ENCODE results near the gene KATNB1.

Gene KATNB1

DNA sequence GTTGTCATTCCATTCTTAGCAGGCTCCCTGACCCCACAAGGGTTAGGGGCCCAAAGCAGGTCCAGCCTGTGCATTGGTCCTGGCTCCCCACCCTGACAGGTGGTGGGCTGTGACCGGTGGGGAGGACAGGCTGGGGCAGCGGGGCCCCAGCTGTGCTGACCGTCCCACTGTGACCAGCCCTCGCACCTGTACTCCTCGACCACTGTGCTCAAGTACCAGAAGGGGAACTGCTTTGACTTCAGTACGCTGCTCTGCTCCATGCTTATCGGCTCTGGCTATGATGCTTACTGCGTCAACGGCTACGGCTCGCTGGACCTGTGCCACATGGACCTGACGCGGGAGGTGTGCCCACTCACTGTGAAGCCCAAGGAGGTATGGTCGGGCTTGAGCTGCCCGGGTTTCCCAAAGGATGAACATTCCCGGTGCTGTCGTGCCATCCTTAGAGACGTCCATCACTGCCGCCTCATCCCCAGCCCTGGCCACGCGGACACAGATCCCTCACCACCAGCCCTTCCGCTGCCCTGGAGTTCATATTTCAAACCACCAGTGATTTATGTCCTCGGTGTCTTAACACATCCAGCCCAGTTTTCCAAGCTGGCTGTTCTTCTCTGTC, 33.7 kb upstream of the KATNB1 start:
- Histone ChIP-seq H3K4me3 (ENCODE audit: low read length in 2 of 2) (no peak overlapping the region), H3K4me1 (ENCODE audit: control insufficient read depth in 2 of 2, insufficient read depth in 2 of 2, low read length in 2 of 2) (no peaks in the 10 kb centered on the region), H3K27me3 (ENCODE audit: control insufficient read depth in 2 of 2, insufficient read depth in 2 of 2, low read length in 2 of 2) (no peaks in the 10 kb centered on the region), H3K27ac (ENCODE audit: low read depth in 2 of 2, low read length in 2 of 2) (no peak overlapping the region), H3K9ac (ENCODE audit: low read depth in 1 of 2, low read length in 2 of 2) (no peak overlapping the region), H3K9me3 (ENCODE audit: control insufficient read depth in 2 of 2, low read length in 2 of 2) (no peaks in the 10 kb centered on the region), H3K36me3 (ENCODE audit: control insufficient read depth in 2 of 2, insufficient read depth in 2 of 2, low read length in 2 of 2) (no peaks in the 10 kb centered on the region)

DNA sequence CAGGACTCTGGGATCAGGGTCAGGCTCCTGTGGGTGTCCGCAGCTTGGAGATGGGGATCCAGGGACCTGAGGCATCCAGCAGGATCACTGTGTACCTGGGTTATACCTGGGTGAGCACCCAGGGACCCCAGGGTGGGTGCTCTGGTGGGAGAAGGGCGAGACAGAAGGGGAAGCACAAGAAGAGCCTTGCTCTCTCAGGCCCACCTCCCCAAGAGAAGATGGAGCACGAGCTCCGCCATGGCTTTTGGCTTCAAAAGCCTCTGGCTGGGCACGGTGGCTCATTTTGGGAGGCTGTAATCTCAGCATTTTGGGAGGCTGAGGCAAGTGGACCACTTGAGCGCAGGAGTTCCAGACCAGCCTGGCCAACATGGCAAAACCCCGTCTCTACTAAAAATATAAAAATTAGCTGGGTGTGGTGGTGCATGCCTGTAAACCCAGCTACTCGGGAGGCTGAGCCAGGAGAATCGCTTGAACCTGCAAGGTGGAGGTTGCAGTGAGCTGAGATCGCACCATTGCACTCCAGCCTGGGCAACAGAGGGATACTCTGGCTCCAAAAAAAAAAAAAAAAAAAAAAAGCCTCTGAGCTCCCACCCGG, 32.1 kb upstream of the KATNB1 start:
- Histone ChIP-seq H3K27ac (ENCODE audit: low read depth in 2 of 2, low read length in 2 of 2) (no peak overlapping the region), H3K27me3 (ENCODE audit: control insufficient read depth in 2 of 2, insufficient read depth in 2 of 2, low read length in 2 of 2) (no peaks in the 10 kb centered on the region), H3K4me1 (ENCODE audit: control insufficient read depth in 2 of 2, insufficient read depth in 2 of 2, low read length in 2 of 2) (no peaks in the 10 kb centered on the region), H3K9me3 (ENCODE audit: control insufficient read depth in 2 of 2, low read length in 2 of 2) (no peaks in the 10 kb centered on the region), H3K9ac (ENCODE audit: low read depth in 1 of 2, low read length in 2 of 2) (no peak overlapping the region), H3K36me3 (ENCODE audit: control insufficient read depth in 2 of 2, insufficient read depth in 2 of 2, low read length in 2 of 2) (no peaks in the 10 kb centered on the region), H3K4me3 (ENCODE audit: low read length in 2 of 2) (no peak overlapping the region)

DNA sequence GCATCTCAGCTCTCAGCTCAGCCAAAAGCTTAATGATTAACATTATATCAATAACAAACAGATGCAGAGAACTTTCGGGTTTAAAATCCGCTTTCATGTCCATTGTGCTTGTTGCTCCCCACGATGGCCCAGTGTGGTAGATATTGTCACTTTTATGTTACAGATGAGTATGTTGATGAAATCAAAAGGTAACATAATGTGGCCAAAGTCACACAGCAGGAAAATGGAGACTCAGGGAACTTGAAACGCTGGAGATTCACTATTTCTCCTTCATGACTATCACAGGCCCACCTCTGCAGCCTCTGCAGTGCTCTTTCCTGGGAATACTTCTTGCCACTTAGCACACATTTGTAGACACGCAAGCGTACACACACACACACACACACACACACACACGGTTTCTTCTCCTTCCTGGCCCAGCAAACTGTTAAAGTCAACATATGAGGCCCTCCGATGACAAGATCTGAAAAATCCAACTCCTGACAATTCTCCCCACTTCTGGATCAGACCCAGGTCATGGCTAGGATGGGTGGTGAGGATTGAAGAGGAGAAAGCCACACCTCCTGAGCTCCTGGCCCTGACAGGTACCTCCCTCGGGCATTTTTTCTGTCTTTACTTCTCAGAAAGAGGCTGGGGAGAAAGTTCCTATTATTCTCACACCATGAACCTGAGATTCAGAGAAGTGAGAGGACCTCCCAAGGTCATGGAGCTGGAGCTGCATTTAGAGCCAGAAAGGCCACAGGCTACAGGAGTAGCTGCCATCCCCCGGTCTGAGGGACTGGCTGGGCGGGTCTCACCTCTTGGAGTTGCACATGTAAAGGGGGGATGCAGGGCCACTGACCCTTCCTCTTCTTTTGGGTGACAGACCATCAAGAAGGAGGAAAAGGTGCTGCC, 31.3 kb upstream of the KATNB1 start:
- H3K27ac ChIP-seq (ENCODE audit: low read depth in 2 of 2, low read length in 2 of 2) = no peak overlapping the region
- no peaks in the 10 kb centered on the region for H3K9me3 ChIP-seq (ENCODE audit: control insufficient read depth in 2 of 2, low read length in 2 of 2)
- H3K36me3 ChIP-seq (ENCODE audit: control insufficient read depth in 2 of 2, insufficient read depth in 2 of 2, low read length in 2 of 2) = no peaks in the 10 kb centered on the region
- no peak overlapping the region for H3K9ac ChIP-seq (ENCODE audit: low read depth in 1 of 2, low read length in 2 of 2)
- H3K4me1 ChIP-seq (ENCODE audit: control insufficient read depth in 2 of 2, insufficient read depth in 2 of 2, low read length in 2 of 2) = no peaks in the 10 kb centered on the region
- no peaks in the 10 kb centered on the region for H3K27me3 ChIP-seq (ENCODE audit: control insufficient read depth in 2 of 2, insufficient read depth in 2 of 2, low read length in 2 of 2)
- H3K4me3 ChIP-seq (ENCODE audit: low read length in 2 of 2) = no peak overlapping the region

DNA sequence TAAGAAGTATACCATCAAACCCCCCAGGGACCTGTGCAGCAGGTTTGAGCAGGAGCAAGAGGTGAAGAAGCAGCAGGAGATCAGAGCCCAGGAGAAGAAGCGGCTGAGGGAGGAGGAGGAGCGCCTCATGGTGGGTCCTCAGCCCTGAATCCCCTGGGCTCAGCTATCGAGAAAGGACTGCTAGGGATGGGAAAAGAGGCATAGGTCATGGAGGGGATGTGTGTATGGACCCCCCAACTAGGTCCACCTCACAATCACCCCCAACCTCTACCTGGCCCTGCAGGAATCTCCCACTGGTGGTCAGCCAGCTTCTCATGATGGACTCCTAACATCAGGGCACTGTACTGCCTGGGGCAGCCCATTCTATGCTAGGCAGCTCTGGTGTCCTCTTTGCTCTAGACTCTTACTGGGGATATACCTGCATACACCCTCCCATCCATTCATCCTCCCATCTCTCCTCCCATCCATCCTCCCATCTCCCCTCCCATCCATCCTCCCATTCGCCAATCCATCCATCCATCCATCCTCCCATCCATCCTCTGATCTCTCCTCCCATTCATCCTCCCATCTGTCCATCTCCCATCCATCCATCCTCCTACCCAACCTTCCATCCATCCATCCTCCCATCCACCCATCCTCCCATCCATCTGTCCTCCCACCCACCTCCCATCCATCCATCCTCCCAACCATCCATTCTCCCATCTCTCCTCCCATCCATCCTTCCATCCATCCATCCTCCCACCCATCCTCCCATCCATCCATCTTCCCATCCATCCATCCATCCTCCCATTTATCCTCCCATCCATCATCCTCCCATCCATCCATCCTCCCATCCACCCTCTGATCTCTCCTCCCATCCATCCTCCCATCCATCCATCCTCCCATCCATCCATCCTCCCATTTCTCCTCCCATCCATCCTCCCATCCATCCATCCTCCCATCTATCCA, 30.4 kb upstream of the KATNB1 start:
- H3K4me1 ChIP-seq (ENCODE audit: control insufficient read depth in 2 of 2, insufficient read depth in 2 of 2, low read length in 2 of 2) = no peaks in the 10 kb centered on the region
- no peaks in the 10 kb centered on the region for H3K36me3 ChIP-seq (ENCODE audit: control insufficient read depth in 2 of 2, insufficient read depth in 2 of 2, low read length in 2 of 2)
- no peak overlapping the region for H3K9ac ChIP-seq (ENCODE audit: low read depth in 1 of 2, low read length in 2 of 2)
- H3K27ac ChIP-seq (ENCODE audit: low read depth in 2 of 2, low read length in 2 of 2) = no peak overlapping the region
- H3K27me3 ChIP-seq (ENCODE audit: control insufficient read depth in 2 of 2, insufficient read depth in 2 of 2, low read length in 2 of 2) = no peaks in the 10 kb centered on the region
- H3K9me3 ChIP-seq (ENCODE audit: control insufficient read depth in 2 of 2, low read length in 2 of 2) = no peaks in the 10 kb centered on the region
- no peak overlapping the region for H3K4me3 ChIP-seq (ENCODE audit: low read length in 2 of 2)

DNA sequence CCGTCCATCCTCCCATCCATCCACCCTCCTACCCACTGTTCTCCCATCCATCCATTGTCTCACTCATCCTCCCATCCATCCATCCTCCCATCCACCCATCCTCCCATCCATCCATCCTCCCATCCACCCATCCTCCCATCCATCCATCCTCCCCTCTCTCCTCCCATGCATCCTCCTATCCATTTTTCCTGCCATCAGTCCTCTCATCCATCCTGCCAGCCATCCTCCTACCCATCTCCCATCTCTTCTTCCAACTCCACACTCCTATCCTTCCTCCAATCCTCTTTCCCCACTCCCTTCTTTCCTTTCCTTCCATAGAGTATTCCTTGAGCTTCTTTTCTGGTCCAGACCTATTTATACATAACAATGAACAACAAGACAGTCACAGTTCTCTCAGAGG, 28.9 kb upstream of the KATNB1 start:
- no peaks in the 10 kb centered on the region for H3K36me3 ChIP-seq (ENCODE audit: control insufficient read depth in 2 of 2, insufficient read depth in 2 of 2, low read length in 2 of 2)
- no peak overlapping the region for H3K9ac ChIP-seq (ENCODE audit: low read depth in 1 of 2, low read length in 2 of 2)
- H3K27ac ChIP-seq (ENCODE audit: low read depth in 2 of 2, low read length in 2 of 2) = no peak overlapping the region
- H3K4me1 ChIP-seq (ENCODE audit: control insufficient read depth in 2 of 2, insufficient read depth in 2 of 2, low read length in 2 of 2) = no peaks in the 10 kb centered on the region
- H3K9me3 ChIP-seq (ENCODE audit: control insufficient read depth in 2 of 2, low read length in 2 of 2) = no peaks in the 10 kb centered on the region
- no peaks in the 10 kb centered on the region for H3K27me3 ChIP-seq (ENCODE audit: control insufficient read depth in 2 of 2, insufficient read depth in 2 of 2, low read length in 2 of 2)
- H3K4me3 ChIP-seq (ENCODE audit: low read length in 2 of 2) = no peak overlapping the region

DNA sequence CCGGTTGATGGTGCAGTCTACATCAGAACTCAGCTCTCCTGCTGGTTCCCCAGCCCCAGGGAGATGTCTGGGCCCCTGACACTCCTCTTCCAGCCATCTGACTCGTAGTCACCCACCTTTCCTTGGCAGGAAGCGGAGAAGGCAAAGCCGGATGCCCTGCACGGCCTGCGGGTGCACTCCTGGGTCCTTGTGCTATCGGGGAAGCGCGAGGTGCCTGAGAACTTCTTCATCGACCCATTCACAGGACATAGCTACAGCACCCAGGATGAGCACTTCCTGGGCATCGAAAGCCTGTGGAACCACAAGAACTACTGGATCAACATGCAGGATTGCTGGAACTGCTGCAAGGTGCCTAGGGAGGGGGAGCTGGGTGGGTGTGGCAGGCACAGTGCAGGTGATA, 28.2 kb upstream of the KATNB1 start:
- H3K9me3 ChIP-seq (ENCODE audit: control insufficient read depth in 2 of 2, low read length in 2 of 2) = no peaks in the 10 kb centered on the region
- no peak overlapping the region for H3K27ac ChIP-seq (ENCODE audit: low read depth in 2 of 2, low read length in 2 of 2)
- no peaks in the 10 kb centered on the region for H3K36me3 ChIP-seq (ENCODE audit: control insufficient read depth in 2 of 2, insufficient read depth in 2 of 2, low read length in 2 of 2)
- H3K4me1 ChIP-seq (ENCODE audit: control insufficient read depth in 2 of 2, insufficient read depth in 2 of 2, low read length in 2 of 2) = no peaks in the 10 kb centered on the region
- H3K9ac ChIP-seq (ENCODE audit: low read depth in 1 of 2, low read length in 2 of 2) = no peak overlapping the region
- no peak overlapping the region for H3K4me3 ChIP-seq (ENCODE audit: low read length in 2 of 2)
- H3K27me3 ChIP-seq (ENCODE audit: control insufficient read depth in 2 of 2, insufficient read depth in 2 of 2, low read length in 2 of 2) = no peaks in the 10 kb centered on the region

DNA sequence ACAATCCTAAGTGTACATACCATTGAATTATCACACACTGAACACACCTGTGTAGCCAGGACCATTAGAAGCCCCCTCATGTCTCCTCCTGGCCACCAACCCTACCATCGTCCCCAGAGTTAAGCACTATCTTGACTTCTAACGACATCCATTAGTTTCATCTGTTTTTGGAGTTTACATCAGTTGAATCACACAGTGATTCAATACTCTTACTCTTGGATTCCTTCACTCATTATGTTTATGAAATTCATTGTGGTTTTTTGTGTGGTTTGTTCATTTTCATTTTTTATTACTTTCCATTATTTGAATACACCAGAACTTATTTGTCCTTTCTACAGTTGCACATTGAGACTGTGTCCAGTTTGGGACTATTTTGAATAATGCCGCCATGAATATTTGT, 27.4 kb upstream of the KATNB1 start:
- Histone ChIP-seq H3K4me1 (ENCODE audit: control insufficient read depth in 2 of 2, insufficient read depth in 2 of 2, low read length in 2 of 2) (no peaks in the 10 kb centered on the region), H3K4me3 (ENCODE audit: low read length in 2 of 2) (no peak overlapping the region), H3K27me3 (ENCODE audit: control insufficient read depth in 2 of 2, insufficient read depth in 2 of 2, low read length in 2 of 2) (no peaks in the 10 kb centered on the region), H3K36me3 (ENCODE audit: control insufficient read depth in 2 of 2, insufficient read depth in 2 of 2, low read length in 2 of 2) (no peaks in the 10 kb centered on the region), H3K9ac (ENCODE audit: low read depth in 1 of 2, low read length in 2 of 2) (no peak overlapping the region), H3K9me3 (ENCODE audit: control insufficient read depth in 2 of 2, low read length in 2 of 2) (no peaks in the 10 kb centered on the region), H3K27ac (ENCODE audit: low read depth in 2 of 2, low read length in 2 of 2) (no peak overlapping the region)

DNA sequence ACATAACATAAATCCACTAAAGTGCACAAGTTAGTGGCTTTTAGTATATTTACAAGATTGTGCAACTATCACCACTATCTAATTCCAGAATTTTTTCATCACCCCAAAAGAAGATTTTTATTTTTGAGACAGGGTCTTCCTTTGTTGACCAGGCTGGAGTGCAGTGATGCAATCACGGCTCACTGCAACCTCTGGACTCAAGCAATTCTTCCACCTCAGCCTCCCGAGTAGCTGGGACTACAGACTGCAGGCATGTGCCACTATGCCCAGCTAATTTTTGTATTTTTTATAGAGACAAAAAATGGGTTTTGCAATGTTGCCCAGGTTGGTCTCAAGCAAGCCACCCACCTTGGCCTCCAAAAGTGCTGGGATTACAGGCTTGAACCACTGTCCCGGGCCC, 25.9 kb upstream of the KATNB1 start:
- no peaks in the 10 kb centered on the region for H3K27me3 ChIP-seq (ENCODE audit: control insufficient read depth in 2 of 2, insufficient read depth in 2 of 2, low read length in 2 of 2)
- no peaks in the 10 kb centered on the region for H3K4me1 ChIP-seq (ENCODE audit: control insufficient read depth in 2 of 2, insufficient read depth in 2 of 2, low read length in 2 of 2)
- H3K36me3 ChIP-seq (ENCODE audit: control insufficient read depth in 2 of 2, insufficient read depth in 2 of 2, low read length in 2 of 2) = no peaks in the 10 kb centered on the region
- H3K9me3 ChIP-seq (ENCODE audit: control insufficient read depth in 2 of 2, low read length in 2 of 2) = no peaks in the 10 kb centered on the region
- no peak overlapping the region for H3K4me3 ChIP-seq (ENCODE audit: low read length in 2 of 2)
- H3K27ac ChIP-seq (ENCODE audit: low read depth in 2 of 2, low read length in 2 of 2) = no peak overlapping the region
- H3K9ac ChIP-seq (ENCODE audit: low read depth in 1 of 2, low read length in 2 of 2) = no peak overlapping the region

DNA sequence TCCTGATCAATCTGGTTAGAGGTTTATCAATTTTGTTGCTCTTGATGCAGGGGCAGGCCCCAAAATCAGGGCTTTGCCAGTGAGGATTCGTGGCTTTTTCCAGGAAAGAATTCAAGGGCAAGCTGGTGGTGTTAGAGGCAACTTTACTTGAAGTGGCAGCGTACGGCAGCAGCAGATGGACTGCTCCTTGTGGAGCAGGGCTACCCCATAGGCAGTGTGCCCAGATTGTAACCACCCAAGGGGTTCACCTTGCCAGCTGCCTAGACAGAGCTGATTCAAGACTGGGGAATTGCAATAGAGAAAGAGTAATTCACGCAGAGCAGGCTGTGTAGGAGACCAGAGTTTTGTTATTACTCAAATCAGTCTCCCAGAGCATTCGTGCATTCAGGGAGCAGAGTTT, 24.2 kb upstream of the KATNB1 start:
- Histone ChIP-seq H3K36me3 (ENCODE audit: control insufficient read depth in 2 of 2, insufficient read depth in 2 of 2, low read length in 2 of 2) (no peaks in the 10 kb centered on the region), H3K9ac (ENCODE audit: low read depth in 1 of 2, low read length in 2 of 2) (no peak overlapping the region), H3K27me3 (ENCODE audit: control insufficient read depth in 2 of 2, insufficient read depth in 2 of 2, low read length in 2 of 2) (no peaks in the 10 kb centered on the region)

More for the DNA sequence above, 24.2 kb upstream of the KATNB1 start:
- Histone ChIP-seq H3K9me3 (ENCODE audit: control insufficient read depth in 2 of 2, low read length in 2 of 2) (no peaks in the 10 kb centered on the region), H3K4me3 (ENCODE audit: low read length in 2 of 2) (no peak overlapping the region), H3K27ac (ENCODE audit: low read depth in 2 of 2, low read length in 2 of 2) (no peak overlapping the region), H3K4me1 (ENCODE audit: control insufficient read depth in 2 of 2, insufficient read depth in 2 of 2, low read length in 2 of 2) (no peaks in the 10 kb centered on the region)

Data from mucosa of rectum (tissue), 2 donors.